ENCODE measurements around the gene ST8SIA2. TPM values are rescaled to one million over a fixed set of nuclear protein-coding genes. Genes with fewer than 3 reads are reported as not detected.

ST8SIA2 gene
- total RNA-seq, 4 donors from 2014 or later, result not detected

- DNase-seq (ENCODE audit: low spot score) (no peak), ATAC-seq (ENCODE audit: low FRiP score) (no peak)
- TF ChIP-seq CTCF (IDR thresholded peaks at IDR 0.05), result no peak
Observed at GRCh38 chr15:92449476-92449875, 55.8 kb downstream of the ST8SIA2 start.

GRCh38 chr15:92451225-92451825, 57.6 kb downstream of the ST8SIA2 start:
- ATAC-seq (ENCODE audit: low FRiP score), result no peak

GRCh38 chr15:92452143-92452542, 58.5 kb downstream of the ST8SIA2 start:
- DNase-seq (ENCODE audit: low spot score), result no peak
- no peak for TF ChIP-seq CTCF (IDR thresholded peaks at IDR 0.05)
- no peak for ATAC-seq (ENCODE audit: low FRiP score)

More at GRCh38 chr15:92451225-92451825, 57.6 kb downstream of the ST8SIA2 start:
- DNase-seq (ENCODE audit: low spot score), result no peak
- no peak for TF ChIP-seq CTCF (IDR thresholded peaks at IDR 0.05)

GRCh38 chr15:92453607-92454006, 59.9 kb downstream of the ST8SIA2 start:
- DNase-seq (ENCODE audit: low spot score), result no peak
- no peak for TF ChIP-seq CTCF (IDR thresholded peaks at IDR 0.05)
- ATAC-seq (ENCODE audit: low FRiP score), result no peak

GRCh38 chr15:92454555-92455105, 60.9 kb downstream of the ST8SIA2 start:
- TF ChIP-seq CTCF (IDR thresholded peaks at IDR 0.05), result no peak
- DNase-seq (ENCODE audit: low spot score), result no peak
- no peak for ATAC-seq (ENCODE audit: low FRiP score)

GRCh38 chr15:92455271-92455670, 61.6 kb downstream of the ST8SIA2 start:
- TF ChIP-seq CTCF (IDR thresholded peaks at IDR 0.05), result no peak
- DNase-seq (ENCODE audit: low spot score) (no peak), ATAC-seq (ENCODE audit: low FRiP score) (no peak)

- no peak for TF ChIP-seq CTCF (IDR thresholded peaks at IDR 0.05)
- DNase-seq (ENCODE audit: low spot score) (no peak), ATAC-seq (ENCODE audit: low FRiP score) (no peak)
Observed at GRCh38 chr15:92457471-92458041, 63.9 kb downstream of the ST8SIA2 start.

Data from omental fat pad (tissue), 4 donors.